Neural cell (in vitro differentiated cells): ENCODE data around the gene PAK4. TPM values are rescaled to one million over a fixed set of nuclear protein-coding genes. Genes with fewer than 3 reads are reported as not detected.

Experiments
- H2AFZ ChIP-seq: fragments of 200-600, 300-800 bp; sonication (generic), shearing (Covaris generic); 2 replicates; pipeline ENCODE4 v1.6.0; 2014; ENCODE audit warnings: low read depth, mild to moderate bottlenecking, antibody characterized with exemption, low read length, moderate library complexity
- H3F3A ChIP-seq: fragments of 200-600 bp; shearing (Covaris generic); 2 replicates; pipeline ENCODE4 v1.6.1; 2016; ENCODE audit warnings: mild to moderate bottlenecking, moderate library complexity, mixed read lengths, antibody characterized with exemption, low read length; ENCODE audit not compliant: insufficient read depth, poor library complexity, severe bottlenecking
- H3K27ac ChIP-seq: fragments of 200-600, 300-800 bp; sonication (generic), shearing (Covaris generic); 2 replicates; pipeline ENCODE4 v1.5.1; 2014; ENCODE audit warnings: mild to moderate bottlenecking, low read length, moderate library complexity
- H3K27me3 ChIP-seq: fragments of 300-800, 200-600 bp; sonication (generic), shearing (Covaris generic); 2 replicates; pipeline ENCODE4 v1.6.0; 2014; ENCODE audit warnings: mild to moderate bottlenecking, low read depth, low read length, moderate library complexity; ENCODE audit not compliant: insufficient read depth
- H3K36me3 ChIP-seq: fragments of 300-800, 200-600 bp; sonication (generic), shearing (Covaris generic); 2 replicates; pipeline ENCODE4 v1.5.1; 2014; ENCODE audit warnings: mild to moderate bottlenecking, antibody characterized with exemption, low read length, moderate library complexity; ENCODE audit not compliant: insufficient read depth
- H3K4me2 ChIP-seq: fragments of 300-800, 200-600 bp; sonication (generic), shearing (Covaris generic); 2 replicates; pipeline ENCODE4 v1.6.0; 2014; ENCODE audit warnings: mild to moderate bottlenecking, low read length
- H3K4me3 ChIP-seq: fragments of 300-800, 200-600 bp; sonication (generic), shearing (Covaris generic); 2 replicates; pipeline ENCODE4 v1.5.1; 2014; ENCODE audit warnings: mild to moderate bottlenecking, low read length, moderate library complexity
- H3K79me2 ChIP-seq: fragments of 200-600 bp; shearing (Covaris generic); replicated peaks from 2 replicates; pipeline ENCODE4 v1.6.0; 2014; ENCODE audit warnings: mild to moderate bottlenecking, low read length, moderate library complexity; ENCODE audit not compliant: insufficient read depth
- H3K9ac ChIP-seq: fragments of 300-800, 200-600 bp; sonication (generic), shearing (Covaris generic); 2 replicates; pipeline ENCODE4 v1.6.1; 2016; ENCODE audit warnings: mild to moderate bottlenecking, low read length, mixed read lengths
- H3K9me2 ChIP-seq: fragments of 200-600 bp; shearing (Covaris generic); 2 replicates; pipeline ENCODE4 v1.6.1; 2016; ENCODE audit warnings: mild to moderate bottlenecking, low read length, mixed read lengths; ENCODE audit not compliant: insufficient read depth
- H3K9me3 ChIP-seq: fragments of 200-600, 300-800 bp; sonication (generic), shearing (Covaris generic); 2 replicates; pipeline ENCODE4 v1.6.1; 2016; ENCODE audit warnings: mild to moderate bottlenecking, mixed run types, low read length, moderate library complexity, mixed read lengths
- H4K20me1 ChIP-seq: fragments of 200-600 bp; shearing (Covaris generic); 2 replicates; pipeline ENCODE4 v1.6.1; 2016; ENCODE audit warnings: mild to moderate bottlenecking, mixed run types; ENCODE audit not compliant: insufficient read depth
- EP300 ChIP-seq: fragments of 450-650 bp; conservative IDR thresholded peaks from 2 replicates; pipeline ENCODE4 v1.6.1; 2014; ENCODE audit warnings: antibody characterized with exemption, mild to moderate bottlenecking, moderate library complexity; ENCODE audit not compliant: poor library complexity, severe bottlenecking
- EZH2 ChIP-seq: fragments of 200-600, 300-800 bp; shearing (Covaris generic), sonication (generic); IDR thresholded peaks from 2 replicates; pipeline ENCODE4 v1.6.1; 2014; ENCODE audit warnings: antibody characterized with exemption, low read length, borderline replicate concordance, mild to moderate bottlenecking; ENCODE audit not compliant: insufficient read depth, poor library complexity, severe bottlenecking
- MXI1 ChIP-seq: fragments of 450-650 bp; conservative IDR thresholded peaks from 2 replicates; pipeline ENCODE4 v1.6.1; 2014; ENCODE audit warnings: antibody characterized with exemption, mild to moderate bottlenecking; ENCODE audit not compliant: poor library complexity, severe bottlenecking
- POLR2AphosphoS5 ChIP-seq: IDR thresholded peaks from 2 replicates; pipeline ENCODE4 v1.6.1; 2012
- RAD21 ChIP-seq: fragments of 450-650 bp; conservative IDR thresholded peaks from 2 replicates; pipeline ENCODE4 v1.6.1; 2014; ENCODE audit warnings: antibody characterized with exemption, mild to moderate bottlenecking, moderate library complexity
- REST ChIP-seq: IDR thresholded peaks from 2 replicates; pipeline ENCODE4 v1.6.1; 2012; ENCODE audit warnings: borderline replicate concordance
- SMC3 ChIP-seq: fragments of 450-650 bp; conservative IDR thresholded peaks from 2 replicates; pipeline ENCODE4 v1.6.1; 2014; ENCODE audit warnings: antibody characterized with exemption, mild to moderate bottlenecking, moderate library complexity; ENCODE audit not compliant: poor library complexity
- TAF1 ChIP-seq: IDR thresholded peaks from 2 replicates; pipeline ENCODE4 v1.6.1; 2012; ENCODE audit warnings: low read depth
- polyA plus RNA-seq: library from polyadenylated mRNA; depleted of rRNA; stranded (reverse); fragments of >200 nt; gene quantifications from 2 replicates; pipeline ENCODE4 v1.2.3, GENCODE V29; 2014
- TF ChIP-seq, protein P1 (sequence below): fragments of 450-650 bp; IDR thresholded peaks from 2 replicates; pipeline ENCODE4 v1.5.1; 2014; ENCODE audit warnings: antibody characterized with exemption, mild to moderate bottlenecking, moderate library complexity; ENCODE audit not compliant: poor library complexity, severe bottlenecking

Gene PAK4
- polyA plus RNA-seq, 1 donor from 2014 or later, result 5.4 TPM

DNA sequence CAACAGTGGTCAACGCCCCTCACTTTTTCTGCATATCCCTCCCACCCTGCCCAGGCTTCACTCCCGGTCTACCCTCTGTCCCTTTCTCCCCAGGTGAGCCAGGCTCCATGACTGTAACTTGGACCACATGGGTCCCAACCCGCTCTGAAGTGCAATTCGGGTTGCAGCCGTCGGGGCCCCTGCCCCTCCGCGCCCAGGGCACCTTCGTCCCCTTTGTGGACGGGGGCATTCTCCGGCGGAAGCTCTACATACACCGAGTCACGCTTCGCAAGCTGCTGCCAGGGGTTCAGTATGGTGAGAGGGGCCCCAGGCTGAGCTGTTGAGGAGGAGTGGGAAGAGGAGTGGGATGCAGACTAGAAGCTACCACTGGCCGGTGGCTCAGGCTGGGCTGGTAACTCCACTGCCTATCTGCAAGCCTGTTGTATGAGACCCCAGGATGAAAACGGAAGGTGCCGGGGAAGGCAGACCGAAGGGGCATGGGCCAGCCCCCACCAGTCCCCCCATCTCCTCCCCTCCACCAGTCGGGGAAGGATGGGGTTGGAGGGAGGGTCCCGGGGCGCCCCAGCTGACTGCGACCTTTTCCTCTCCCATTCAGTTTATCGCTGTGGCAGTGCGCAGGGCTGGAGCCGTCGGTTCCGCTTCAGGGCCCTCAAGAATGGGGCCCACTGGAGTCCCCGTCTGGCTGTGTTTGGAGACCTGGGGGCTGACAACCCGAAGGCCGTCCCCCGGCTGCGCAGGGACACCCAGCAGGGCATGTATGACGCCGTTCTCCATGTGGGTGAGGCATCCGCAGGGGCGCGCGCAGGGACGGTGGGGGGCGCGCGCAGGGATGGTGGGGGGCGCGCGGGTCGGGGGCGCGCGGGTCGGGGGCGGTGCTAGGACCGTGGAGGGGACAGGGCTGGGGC is 27.0 kb upstream of the PAK4 start:
- no peaks in the 10 kb centered on the region for H3K9me2 ChIP-seq
- no peaks in the 10 kb centered on the region for H3K79me2 ChIP-seq
- no peak overlapping the region for H3K9ac ChIP-seq
- H3K27me3 ChIP-seq, result peaks cover 3% of the 10 kb centered on the region
- H3K4me2 ChIP-seq, result no peak overlapping the region
- TF ChIP-seq REST (no peak), RAD21 (no peak), MXI1 (no peak), TAF1 (no peak), EZH2 (no peak), EP300 (no peak), POLR2AphosphoS5 (no peak), SMC3 (no peak)
- TF ChIP-seq, protein P1, sequence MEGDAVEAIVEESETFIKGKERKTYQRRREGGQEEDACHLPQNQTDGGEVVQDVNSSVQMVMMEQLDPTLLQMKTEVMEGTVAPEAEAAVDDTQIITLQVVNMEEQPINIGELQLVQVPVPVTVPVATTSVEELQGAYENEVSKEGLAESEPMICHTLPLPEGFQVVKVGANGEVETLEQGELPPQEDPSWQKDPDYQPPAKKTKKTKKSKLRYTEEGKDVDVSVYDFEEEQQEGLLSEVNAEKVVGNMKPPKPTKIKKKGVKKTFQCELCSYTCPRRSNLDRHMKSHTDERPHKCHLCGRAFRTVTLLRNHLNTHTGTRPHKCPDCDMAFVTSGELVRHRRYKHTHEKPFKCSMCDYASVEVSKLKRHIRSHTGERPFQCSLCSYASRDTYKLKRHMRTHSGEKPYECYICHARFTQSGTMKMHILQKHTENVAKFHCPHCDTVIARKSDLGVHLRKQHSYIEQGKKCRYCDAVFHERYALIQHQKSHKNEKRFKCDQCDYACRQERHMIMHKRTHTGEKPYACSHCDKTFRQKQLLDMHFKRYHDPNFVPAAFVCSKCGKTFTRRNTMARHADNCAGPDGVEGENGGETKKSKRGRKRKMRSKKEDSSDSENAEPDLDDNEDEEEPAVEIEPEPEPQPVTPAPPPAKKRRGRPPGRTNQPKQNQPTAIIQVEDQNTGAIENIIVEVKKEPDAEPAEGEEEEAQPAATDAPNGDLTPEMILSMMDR, result no peak
- H3K9me3 ChIP-seq, result no peaks in the 10 kb centered on the region
- no peaks in the 10 kb centered on the region for H3K36me3 ChIP-seq
- H2AFZ ChIP-seq, result no peak overlapping the region
- no peak overlapping the region for H3K27ac ChIP-seq
- no peaks in the 10 kb centered on the region for H3F3A ChIP-seq
- H3K4me3 ChIP-seq, result no peak overlapping the region
- no peaks in the 10 kb centered on the region for H4K20me1 ChIP-seq

- no peak overlapping the region for H3K4me3 ChIP-seq
- H3K9ac ChIP-seq, result no peak overlapping the region
- H3K36me3 ChIP-seq, result no peaks in the 10 kb centered on the region
- no peaks in the 10 kb centered on the region for H3K79me2 ChIP-seq
- TF ChIP-seq TAF1 (no peak), EP300 (no peak), POLR2AphosphoS5 (no peak), REST (no peak), EZH2 (no peak), SMC3 (no peak), MXI1 (no peak), RAD21 (no peak)
- TF ChIP-seq, protein P1, result no peak
- H3K27me3 ChIP-seq, result peaks cover 3% of the 10 kb centered on the region
- no peak overlapping the region for H3K4me2 ChIP-seq
- H4K20me1 ChIP-seq, result no peaks in the 10 kb centered on the region
- H3K9me2 ChIP-seq, result no peaks in the 10 kb centered on the region
- no peaks in the 10 kb centered on the region for H3F3A ChIP-seq
- H3K27ac ChIP-seq, result no peak overlapping the region
- H2AFZ ChIP-seq, result no peak overlapping the region
- no peaks in the 10 kb centered on the region for H3K9me3 ChIP-seq
Observed at GRCh38 chr19:39099341-39099740, 26.2 kb upstream of the PAK4 start.
